ENCODE measurements around the gene NEK7.
"Not testable (repeated sequence)": the region's sequence is repeated elsewhere in the genome, so short reads cannot be mapped to it uniquely, and the experiment has no call there.

NEK7 gene

GRCh38 chr1:198174297-198174696 lies 17.5 kb downstream of the NEK7 start:
- H3K9me3 Mint-ChIP-seq: no peaks in the 10 kb centered on the region
- peaks cover 9% of the 10 kb centered on the region for H3K36me3 Mint-ChIP-seq (ENCODE audit: low read depth)
- H3K4me1 Mint-ChIP-seq: peaks cover 98% of the 10 kb centered on the region
- no peaks in the 10 kb centered on the region for H3K27me3 Mint-ChIP-seq
- no peak for DNase-seq
- H3K4me3 Mint-ChIP-seq: peak overlapping the region; percentile 61
- peak; percentile 62 for ATAC-seq
- H3K27ac Mint-ChIP-seq: peak overlapping the region; percentile 86

- peak; percentile 65 for ATAC-seq
- Mint-ChIP-seq H3K4me1 (peaks cover 98% of the 10 kb centered on the region), H3K36me3 (ENCODE audit: low read depth) (peaks cover 2% of the 10 kb centered on the region), H3K9me3 (no peaks in the 10 kb centered on the region), H3K27ac (peak overlapping the region; percentile 50), H3K4me3 (peak overlapping the region; percentile 53), H3K27me3 (no peaks in the 10 kb centered on the region)
- DNase-seq: no peak
Observed at GRCh38 chr1:198175423-198176170, 18.8 kb downstream of the NEK7 start.

- ATAC-seq: peak; percentile 47
- Mint-ChIP-seq H3K36me3 (ENCODE audit: low read depth) (peaks cover 2% of the 10 kb centered on the region), H3K4me1 (peaks cover 98% of the 10 kb centered on the region), H3K27ac (peak overlapping the region; percentile 50), H3K27me3 (no peaks in the 10 kb centered on the region), H3K9me3 (no peaks in the 10 kb centered on the region), H3K4me3 (peak overlapping the region; percentile 53)
- DNase-seq: no peak
Observed at GRCh38 chr1:198176179-198176578, 19.4 kb downstream of the NEK7 start.

- Mint-ChIP-seq H3K4me3 (peak overlapping the region; percentile 51), H3K9me3 (no peaks in the 10 kb centered on the region), H3K4me1 (peaks cover 97% of the 10 kb centered on the region), H3K27me3 (no peaks in the 10 kb centered on the region), H3K36me3 (ENCODE audit: low read depth) (peaks cover 3% of the 10 kb centered on the region), H3K27ac (peak overlapping the region; percentile 50)
- DNase-seq (no peak), ATAC-seq (no peak)
Observed at GRCh38 chr1:198177546-198177945, 20.7 kb downstream of the NEK7 start.

- no peak for DNase-seq
- H3K27me3 Mint-ChIP-seq: no peaks in the 10 kb centered on the region
- H3K4me1 Mint-ChIP-seq: peaks cover 96% of the 10 kb centered on the region
- ATAC-seq: no peak
- peak overlapping the region; percentile 16 for H3K4me3 Mint-ChIP-seq
- H3K9me3 Mint-ChIP-seq: no peaks in the 10 kb centered on the region
- peaks cover 3% of the 10 kb centered on the region for H3K36me3 Mint-ChIP-seq (ENCODE audit: low read depth)
- H3K27ac Mint-ChIP-seq: peak overlapping the region; percentile 57
Observed at GRCh38 chr1:198178615-198179014, 21.8 kb downstream of the NEK7 start.

GRCh38 chr1:198179556-198179981 lies 22.8 kb downstream of the NEK7 start:
- no peak for DNase-seq
- peaks cover 5% of the 10 kb centered on the region for H3K36me3 Mint-ChIP-seq (ENCODE audit: low read depth)

GRCh38 chr1:198183605-198184004 lies 26.8 kb downstream of the NEK7 start:
- H3K9me3 Mint-ChIP-seq: no peaks in the 10 kb centered on the region

More at GRCh38 chr1:198179556-198179981, 22.8 kb downstream of the NEK7 start:
- Mint-ChIP-seq H3K9me3 (no peaks in the 10 kb centered on the region), H3K4me3 (peak overlapping the region; percentile 56), H3K4me1 (peaks cover 92% of the 10 kb centered on the region), H3K27me3 (no peaks in the 10 kb centered on the region), H3K27ac (peak overlapping the region; percentile 76)
- peak; percentile 48 for ATAC-seq

GRCh38 chr1:198184516-198184915 lies 27.7 kb downstream of the NEK7 start:
- ATAC-seq (no peak), DNase-seq (no peak)
- no peaks in the 10 kb centered on the region for H3K27me3 Mint-ChIP-seq
- H3K4me1 Mint-ChIP-seq: peaks cover 90% of the 10 kb centered on the region
- no peak overlapping the region for H3K27ac Mint-ChIP-seq
- H3K4me3 Mint-ChIP-seq: no peak overlapping the region
- no peaks in the 10 kb centered on the region for H3K9me3 Mint-ChIP-seq
- H3K36me3 Mint-ChIP-seq (ENCODE audit: low read depth): peaks cover 5% of the 10 kb centered on the region

More at GRCh38 chr1:198183605-198184004, 26.8 kb downstream of the NEK7 start:
- H3K36me3 Mint-ChIP-seq (ENCODE audit: low read depth): peaks cover 5% of the 10 kb centered on the region
- no peak for DNase-seq
- no peaks in the 10 kb centered on the region for H3K27me3 Mint-ChIP-seq
- H3K4me1 Mint-ChIP-seq: peaks cover 90% of the 10 kb centered on the region
- H3K27ac Mint-ChIP-seq: no peak overlapping the region
- no peak overlapping the region for H3K4me3 Mint-ChIP-seq
- ATAC-seq: no peak

- Mint-ChIP-seq H3K27ac (peak overlapping the region; percentile 86), H3K4me3 (peak overlapping the region; percentile 73), H3K9me3 (no peaks in the 10 kb centered on the region), H3K4me1 (peaks cover 89% of the 10 kb centered on the region), H3K27me3 (no peaks in the 10 kb centered on the region), H3K36me3 (ENCODE audit: low read depth) (peaks cover 5% of the 10 kb centered on the region)
- ATAC-seq (no peak), DNase-seq (no peak)
Observed at GRCh38 chr1:198185146-198185545, 28.3 kb downstream of the NEK7 start.

GRCh38 chr1:198185759-198186158 lies 29.0 kb downstream of the NEK7 start:
- no peaks in the 10 kb centered on the region for H3K9me3 Mint-ChIP-seq
- ATAC-seq: peak; percentile 50
- peaks cover 90% of the 10 kb centered on the region for H3K4me1 Mint-ChIP-seq
- DNase-seq: no peak
- H3K27me3 Mint-ChIP-seq: no peaks in the 10 kb centered on the region
- peak overlapping the region; percentile 86 for H3K27ac Mint-ChIP-seq
- H3K36me3 Mint-ChIP-seq (ENCODE audit: low read depth): peaks cover 5% of the 10 kb centered on the region
- H3K4me3 Mint-ChIP-seq: peak overlapping the region; percentile 73

- H3K4me3 Mint-ChIP-seq: no peak overlapping the region
- H3K27ac Mint-ChIP-seq: no peak overlapping the region
- H3K4me1 Mint-ChIP-seq: peaks cover 91% of the 10 kb centered on the region
- no peak for DNase-seq
- H3K27me3 Mint-ChIP-seq: no peaks in the 10 kb centered on the region
- H3K9me3 Mint-ChIP-seq: no peaks in the 10 kb centered on the region
- ATAC-seq: no peak
- peaks cover 3% of the 10 kb centered on the region for H3K36me3 Mint-ChIP-seq (ENCODE audit: low read depth)
Observed at GRCh38 chr1:198186916-198187580, 30.2 kb downstream of the NEK7 start.

- H3K4me3 Mint-ChIP-seq: peak overlapping the region; percentile 6
- ATAC-seq (peak; percentile 78), DNase-seq (no peak)
- H3K36me3 Mint-ChIP-seq (ENCODE audit: low read depth): peaks cover 3% of the 10 kb centered on the region
- H3K4me1 Mint-ChIP-seq: peaks cover 91% of the 10 kb centered on the region
- H3K27ac Mint-ChIP-seq: peak overlapping the region; percentile 55
- no peaks in the 10 kb centered on the region for H3K9me3 Mint-ChIP-seq
- H3K27me3 Mint-ChIP-seq: no peaks in the 10 kb centered on the region
Observed at GRCh38 chr1:198187973-198188588, 31.3 kb downstream of the NEK7 start.

- ATAC-seq (no peak), DNase-seq (no peak)
- H3K4me3 Mint-ChIP-seq: no peak overlapping the region
- H3K27ac Mint-ChIP-seq: peak overlapping the region; percentile 15
- no peaks in the 10 kb centered on the region for H3K9me3 Mint-ChIP-seq
- H3K4me1 Mint-ChIP-seq: peaks cover 86% of the 10 kb centered on the region
- H3K27me3 Mint-ChIP-seq: no peaks in the 10 kb centered on the region
- no peaks in the 10 kb centered on the region for H3K36me3 Mint-ChIP-seq (ENCODE audit: low read depth)
Observed at GRCh38 chr1:198191117-198191516, 34.3 kb downstream of the NEK7 start.

GRCh38 chr1:198193871-198194270 lies 37.1 kb downstream of the NEK7 start:
- not testable (repeated sequence) for H3K36me3 Mint-ChIP-seq (ENCODE audit: low read depth); ATAC-seq; H3K27me3 Mint-ChIP-seq; H3K9me3 Mint-ChIP-seq; H3K4me3 Mint-ChIP-seq; DNase-seq; H3K27ac Mint-ChIP-seq
- peaks cover 81% of the 10 kb centered on the region for H3K4me1 Mint-ChIP-seq

GRCh38 chr1:198196630-198197029 lies 39.8 kb downstream of the NEK7 start:
- no peak for ATAC-seq
- Mint-ChIP-seq H3K4me1 (peaks cover 78% of the 10 kb centered on the region), H3K9me3 (no peaks in the 10 kb centered on the region), H3K27ac (no peak overlapping the region), H3K4me3 (no peak overlapping the region), H3K36me3 (ENCODE audit: low read depth) (no peaks in the 10 kb centered on the region), H3K27me3 (no peaks in the 10 kb centered on the region)
- DNase-seq: no peak
